Suppressor macrophage treated with lipopolysaccharide for 4 hours (primary cell): Measurements from ENCODE around the gene HDAC1.

Experiments
- DNase-seq: peaks from one replicate; pipeline ENCODE4 v3.0.0-alpha.2; 2020

HDAC1 gene

DNA sequence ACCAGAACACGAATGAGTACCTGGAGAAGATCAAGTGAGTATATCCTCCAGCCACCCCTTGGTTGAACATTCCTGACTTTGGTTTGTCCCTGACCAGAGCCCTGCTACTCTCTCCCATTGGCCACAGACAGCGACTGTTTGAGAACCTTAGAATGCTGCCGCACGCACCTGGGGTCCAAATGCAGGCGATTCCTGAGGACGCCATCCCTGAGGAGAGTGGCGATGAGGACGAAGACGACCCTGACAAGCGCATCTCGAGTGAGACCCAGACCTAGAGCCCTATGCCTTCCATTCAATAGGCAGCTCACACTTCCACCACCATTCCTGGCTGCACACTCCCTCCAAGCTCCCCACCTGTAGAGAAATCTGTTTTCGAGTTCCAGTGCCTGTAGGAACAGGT is 39.7 kb downstream of the HDAC1 start:
- DNase-seq = no peak

DNA sequence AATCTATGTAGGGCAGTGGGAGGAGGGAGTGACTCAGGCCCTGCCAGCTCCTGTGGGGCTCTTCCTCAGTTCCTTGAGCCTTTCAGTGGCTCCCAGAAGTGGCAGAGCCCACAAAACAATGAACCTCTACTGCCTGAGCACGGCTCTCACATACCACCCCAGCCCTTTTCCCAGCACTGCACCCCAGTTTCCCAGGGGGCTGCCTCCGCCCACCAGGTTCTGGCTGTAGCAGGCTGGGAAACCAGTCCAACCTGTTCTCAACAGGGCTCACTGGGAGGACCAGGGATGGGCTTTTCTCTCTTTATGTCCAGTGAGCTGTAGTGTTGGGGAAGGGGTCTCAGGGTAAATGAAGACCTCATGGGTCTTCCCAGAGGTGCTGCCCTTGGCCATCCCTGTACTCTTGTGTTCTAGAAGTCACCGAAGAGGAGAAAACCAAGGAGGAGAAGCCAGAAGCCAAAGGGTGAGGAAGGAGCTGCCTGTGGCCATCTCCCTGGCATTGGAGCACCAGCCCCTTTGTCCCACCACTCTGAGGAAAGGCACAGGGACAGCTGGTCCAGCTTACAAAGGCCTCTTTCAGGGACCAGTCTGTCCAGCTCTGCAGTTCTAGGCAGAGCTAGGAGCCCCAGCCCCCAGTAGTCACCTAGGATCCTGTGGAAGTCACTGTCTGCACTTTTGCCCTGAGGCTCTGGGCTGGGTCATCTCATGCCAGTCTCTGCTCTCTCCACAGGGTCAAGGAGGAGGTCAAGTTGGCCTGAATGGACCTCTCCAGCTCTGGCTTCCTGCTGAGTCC is 40.6 kb downstream of the HDAC1 start:
- DNase-seq = no peak

DNA sequence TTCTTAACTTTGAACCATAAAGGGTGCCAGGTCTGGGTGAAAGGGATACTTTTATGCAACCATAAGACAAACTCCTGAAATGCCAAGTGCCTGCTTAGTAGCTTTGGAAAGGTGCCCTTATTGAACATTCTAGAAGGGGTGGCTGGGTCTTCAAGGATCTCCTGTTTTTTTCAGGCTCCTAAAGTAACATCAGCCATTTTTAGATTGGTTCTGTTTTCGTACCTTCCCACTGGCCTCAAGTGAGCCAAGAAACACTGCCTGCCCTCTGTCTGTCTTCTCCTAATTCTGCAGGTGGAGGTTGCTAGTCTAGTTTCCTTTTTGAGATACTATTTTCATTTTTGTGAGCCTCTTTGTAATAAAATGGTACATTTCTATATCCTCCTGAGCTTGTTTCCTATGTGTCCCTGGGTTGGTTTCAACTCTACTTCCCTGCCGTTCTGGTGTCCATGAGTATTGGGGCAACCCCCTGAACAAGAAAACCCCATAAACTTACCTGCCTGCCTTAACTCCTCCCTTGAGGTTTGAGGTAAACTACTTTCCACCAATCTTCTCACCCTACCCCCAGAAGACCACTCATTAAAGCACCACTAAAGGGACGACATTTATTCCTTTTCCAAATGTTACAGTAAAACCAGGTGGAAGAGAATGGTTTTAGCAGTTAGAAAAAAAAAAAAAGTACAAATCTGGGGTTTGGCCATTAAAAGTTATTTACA is 41.5 kb downstream of the HDAC1 start:
- no peak for DNase-seq

DNA sequence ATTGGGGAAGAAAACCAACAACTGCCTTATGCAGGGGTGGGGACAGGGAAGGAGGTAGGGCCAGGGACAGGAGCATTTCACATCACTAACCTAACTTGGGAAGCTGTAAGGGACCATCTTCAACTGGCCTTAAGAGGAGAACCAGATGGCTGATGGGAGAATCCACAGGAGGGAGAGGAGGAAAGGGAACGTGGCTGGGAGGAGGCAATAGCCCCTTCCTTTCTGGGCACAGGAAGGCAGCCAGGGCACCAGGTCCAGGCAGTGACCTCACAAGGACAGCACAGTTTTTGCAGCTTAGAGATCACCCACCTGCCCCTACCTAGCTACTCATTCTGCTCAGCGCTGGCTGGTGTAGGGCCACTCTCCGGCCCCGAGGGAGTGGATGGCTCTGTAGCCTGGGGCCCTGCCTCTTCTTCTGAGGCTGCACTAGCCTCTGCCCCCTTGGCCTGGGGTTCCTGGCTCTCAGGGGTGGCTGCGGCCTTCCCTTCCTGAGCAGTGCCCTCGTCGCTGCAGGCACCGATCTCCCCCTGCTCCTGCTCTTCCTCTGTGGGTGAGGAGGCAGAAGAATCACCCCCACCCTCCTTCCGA is 42.5 kb downstream of the HDAC1 start:
- DNase-seq = no peak

DNA sequence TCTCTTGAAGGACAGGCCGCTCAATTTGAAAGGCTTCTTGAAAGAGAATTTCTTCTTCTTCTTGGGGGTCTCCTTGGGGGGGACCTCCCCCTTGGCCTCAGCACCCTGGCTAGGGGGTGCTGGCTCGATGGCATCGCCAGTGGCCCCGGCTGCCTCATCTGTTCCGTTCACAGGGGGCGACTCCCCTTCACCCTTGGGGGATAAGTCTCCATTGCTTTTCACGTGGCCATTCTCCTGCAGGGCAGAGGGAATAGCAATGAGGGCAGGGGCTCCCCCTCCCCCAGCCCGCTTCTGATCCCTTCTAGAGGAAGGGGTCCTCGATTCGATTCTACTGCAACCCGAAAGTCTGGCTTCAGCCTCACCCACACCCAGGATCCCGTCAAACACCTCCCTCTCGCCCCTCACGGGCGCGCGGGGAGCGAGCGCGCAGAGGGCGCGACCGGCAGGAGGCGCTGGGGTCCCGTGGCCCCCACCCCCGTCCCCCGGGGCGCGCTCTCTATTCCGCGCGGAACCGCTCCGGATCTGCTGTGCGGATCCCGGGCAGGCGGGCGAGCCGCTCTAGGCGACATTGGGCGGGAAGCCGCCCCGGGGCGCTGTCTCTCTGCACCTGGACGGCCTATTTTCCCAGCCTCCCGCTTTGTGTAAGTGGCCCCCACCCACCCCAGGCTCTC is 43.1 kb downstream of the HDAC1 start:
- DNase-seq = peak; percentile 76

DNA sequence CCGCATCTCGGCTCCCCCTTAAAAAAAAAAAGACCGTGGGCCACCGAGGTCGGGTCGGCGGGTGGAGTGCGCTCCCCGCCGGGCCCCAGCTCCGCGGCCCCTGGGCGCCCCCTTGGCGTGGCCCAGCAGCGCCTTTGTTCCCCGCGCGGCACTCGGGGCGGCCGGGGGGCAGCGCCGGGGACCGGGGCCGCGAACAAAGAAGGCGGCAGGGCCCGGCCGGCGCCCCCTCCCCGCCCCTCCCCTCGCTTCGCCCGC is 43.6 kb downstream of the HDAC1 start:
- no peak for DNase-seq

DNA sequence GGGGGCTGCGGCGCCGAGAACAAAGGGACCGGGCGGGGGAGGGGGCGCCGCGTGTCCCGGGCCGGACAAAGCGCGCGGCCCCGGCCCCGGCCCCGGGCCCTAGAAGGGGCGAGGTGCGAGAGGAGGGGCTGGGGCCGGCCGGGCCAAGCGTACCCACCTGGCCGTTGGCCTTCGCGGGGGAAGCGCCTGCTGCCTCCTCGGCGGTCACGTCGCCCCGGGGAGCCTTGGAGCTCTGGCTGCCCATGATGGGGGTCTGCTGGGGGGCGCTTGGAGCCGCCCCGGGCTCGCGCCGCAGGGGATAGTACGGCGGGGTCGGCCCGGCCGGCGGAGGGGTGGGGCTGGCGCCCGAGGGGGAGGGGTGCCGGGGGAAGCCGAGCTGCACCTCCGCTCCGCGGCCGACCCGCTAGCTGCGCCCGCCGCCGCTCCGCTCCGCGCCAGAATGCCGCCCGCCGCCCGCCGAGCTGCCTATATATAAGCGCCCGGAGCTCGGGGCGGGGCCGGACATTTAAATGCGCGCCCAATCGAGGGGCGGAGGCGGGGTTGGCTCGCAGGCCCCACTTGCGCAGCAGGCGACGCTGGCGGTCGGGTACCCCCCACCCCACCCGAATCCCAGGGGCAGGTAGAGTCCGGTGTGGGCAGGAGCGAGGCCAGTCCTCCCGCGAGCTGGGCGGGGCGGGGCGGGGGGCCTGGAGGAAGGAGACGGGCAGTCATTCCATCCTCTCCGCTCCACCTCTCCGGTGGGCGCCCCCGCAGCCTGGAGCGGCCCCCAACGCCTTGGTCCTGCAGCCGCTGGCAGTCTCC is 44.1 kb downstream of the HDAC1 start, which contains the start of gene MARCKSL1:
Gene MARCKSL1 (minus strand): TSS at position 444 of the 801 bp plus-strand sequence. CDS start 200 bp downstream, at position 244.
- peak; percentile 76 for DNase-seq

DNA sequence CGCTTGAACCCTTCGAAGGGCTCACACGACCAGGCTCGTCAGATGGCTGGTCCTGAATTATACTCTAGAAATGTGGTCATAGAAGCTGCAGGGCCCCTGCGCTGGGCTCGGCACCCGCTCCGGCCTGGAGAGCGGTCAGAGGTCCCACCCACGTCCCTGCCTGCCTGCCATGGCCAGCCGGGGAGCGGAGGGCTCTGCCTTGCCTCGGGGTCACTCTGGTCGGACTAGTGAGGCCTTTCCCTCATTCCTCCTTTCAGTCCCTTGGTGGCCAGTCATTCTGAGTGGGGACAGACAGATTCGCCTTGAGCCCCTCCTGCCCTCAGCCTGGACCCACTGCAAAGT is 44.7 kb downstream of the HDAC1 start:
- no peak for DNase-seq

DNA sequence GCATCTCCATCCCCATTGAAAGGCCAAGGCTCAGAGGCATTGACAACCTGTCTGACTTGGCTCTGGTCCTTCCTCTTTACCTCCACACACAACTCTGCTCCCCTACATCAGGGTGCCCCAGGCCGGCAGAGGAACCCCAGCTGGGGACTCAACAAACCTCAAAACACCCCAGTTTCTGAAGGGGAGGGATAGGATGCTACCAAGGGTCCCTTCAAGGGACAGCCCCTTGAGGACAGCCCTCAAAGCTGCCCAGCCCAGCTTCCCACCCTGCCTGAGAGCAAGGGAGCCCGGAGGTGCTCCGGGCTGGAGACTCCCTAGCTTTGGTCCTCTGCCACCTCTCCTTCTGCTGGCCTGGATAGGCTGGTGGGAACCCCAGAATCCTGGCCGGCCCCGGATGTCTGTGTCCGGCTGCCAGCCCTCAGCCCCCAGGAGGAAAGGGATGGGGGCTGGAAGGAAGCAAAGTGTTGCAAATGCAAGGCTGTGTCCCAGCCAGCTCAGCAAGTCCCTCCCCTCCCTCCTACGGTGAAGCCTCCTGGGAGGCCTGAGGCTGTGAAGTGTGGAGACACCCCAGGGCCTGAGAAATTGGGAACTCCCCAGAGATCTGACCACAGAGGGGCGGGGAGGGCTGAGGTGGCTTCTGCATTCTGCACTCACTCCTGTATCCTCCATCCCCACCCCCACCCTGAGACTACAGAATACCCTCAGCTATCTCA is 45.2 kb downstream of the HDAC1 start:
- DNase-seq = peak; percentile 94

DNA sequence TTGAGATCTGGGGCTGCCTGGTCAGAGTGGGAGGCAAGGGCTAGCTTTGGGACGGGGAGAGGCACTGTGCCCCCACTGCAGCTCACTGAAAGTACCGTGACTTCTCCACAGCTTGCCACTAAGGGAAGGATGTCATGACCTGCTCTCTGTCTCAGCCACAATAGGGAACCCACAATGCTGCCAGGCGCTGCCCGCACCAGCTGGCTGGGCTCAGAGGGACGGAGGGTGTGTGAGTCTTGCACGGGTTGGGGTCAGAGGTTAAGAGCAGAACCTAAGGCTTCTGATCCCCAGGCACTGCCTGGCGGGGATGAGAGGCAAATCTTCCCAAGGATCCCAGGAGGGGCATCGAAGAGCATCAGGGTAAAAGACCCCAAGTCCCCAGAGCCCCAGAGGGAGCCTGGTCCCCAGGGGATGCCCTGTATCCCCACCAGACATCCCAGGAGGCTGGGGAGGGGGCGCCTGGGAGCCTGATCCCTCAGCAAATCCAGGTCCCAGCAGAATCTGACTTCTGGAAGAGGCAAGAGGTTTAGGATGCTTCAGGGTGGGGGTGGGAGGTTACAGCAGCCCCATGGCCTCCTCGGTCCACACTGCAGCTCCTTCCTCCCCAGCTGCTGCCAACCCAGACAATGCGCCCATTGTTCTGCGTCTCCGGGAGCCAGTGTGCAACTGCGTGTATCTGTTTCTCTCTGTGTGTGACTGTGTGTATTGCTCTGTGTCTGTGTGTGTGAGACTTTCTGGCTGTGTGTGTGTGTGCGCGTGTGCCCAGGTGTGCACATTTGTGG is 46.2 kb downstream of the HDAC1 start:
- peak; percentile 80 for DNase-seq

DNA sequence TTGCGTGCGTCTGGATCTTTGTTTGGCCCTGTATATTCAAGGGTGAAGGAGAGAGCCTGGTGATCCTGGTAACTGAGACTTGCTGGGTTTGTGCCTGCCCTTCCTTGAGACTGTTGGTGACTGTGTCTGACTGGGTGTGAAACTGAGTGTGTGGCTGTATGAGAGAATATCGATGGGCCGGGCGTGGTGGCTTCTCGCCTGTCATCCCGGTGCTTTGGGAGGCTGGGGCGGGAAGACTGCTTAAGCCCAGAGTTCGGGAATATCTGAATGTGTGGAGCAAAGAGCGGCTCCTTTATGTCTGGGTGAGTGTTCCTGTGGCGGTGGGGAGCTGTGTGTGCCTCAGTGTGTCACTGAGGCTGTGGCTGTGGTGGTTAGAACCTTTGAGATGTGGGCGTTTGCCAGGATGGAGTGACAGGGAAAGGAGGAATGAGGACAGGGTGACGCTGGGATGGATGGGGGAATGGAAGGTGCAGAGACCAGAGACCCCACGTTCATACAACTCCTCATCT is 46.8 kb downstream of the HDAC1 start:
- no peak for DNase-seq

DNA sequence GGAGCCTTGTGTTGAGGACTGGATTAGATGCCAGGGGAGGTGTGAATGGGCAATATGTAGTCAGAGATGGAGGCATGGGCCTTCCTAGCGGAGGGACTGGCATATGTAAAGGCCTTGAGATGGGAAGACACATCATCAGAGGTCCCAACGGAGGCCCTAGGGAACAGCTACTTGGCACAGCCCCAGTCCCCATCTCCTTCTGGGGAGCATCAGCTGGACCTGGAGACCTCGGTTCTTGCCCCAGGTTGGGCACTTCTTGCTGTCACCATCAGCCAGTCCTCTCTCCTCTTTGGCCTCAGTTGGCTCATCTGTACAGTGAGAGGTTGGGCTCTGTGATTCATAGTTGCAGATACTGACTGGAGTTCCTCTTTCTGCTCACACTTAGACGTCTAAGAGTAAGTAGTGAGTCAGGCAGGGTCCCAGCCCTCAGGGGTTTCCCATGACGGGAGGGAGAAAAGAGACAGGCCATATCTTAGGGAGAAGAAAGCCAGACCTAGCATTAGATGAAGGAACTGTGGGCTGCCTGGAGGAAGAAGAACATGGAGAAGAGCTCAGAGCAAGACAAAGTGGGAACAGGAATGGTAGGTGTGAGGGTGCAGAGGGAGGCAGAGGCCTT is 47.6 kb downstream of the HDAC1 start:
- DNase-seq = peak; percentile 96

DNA sequence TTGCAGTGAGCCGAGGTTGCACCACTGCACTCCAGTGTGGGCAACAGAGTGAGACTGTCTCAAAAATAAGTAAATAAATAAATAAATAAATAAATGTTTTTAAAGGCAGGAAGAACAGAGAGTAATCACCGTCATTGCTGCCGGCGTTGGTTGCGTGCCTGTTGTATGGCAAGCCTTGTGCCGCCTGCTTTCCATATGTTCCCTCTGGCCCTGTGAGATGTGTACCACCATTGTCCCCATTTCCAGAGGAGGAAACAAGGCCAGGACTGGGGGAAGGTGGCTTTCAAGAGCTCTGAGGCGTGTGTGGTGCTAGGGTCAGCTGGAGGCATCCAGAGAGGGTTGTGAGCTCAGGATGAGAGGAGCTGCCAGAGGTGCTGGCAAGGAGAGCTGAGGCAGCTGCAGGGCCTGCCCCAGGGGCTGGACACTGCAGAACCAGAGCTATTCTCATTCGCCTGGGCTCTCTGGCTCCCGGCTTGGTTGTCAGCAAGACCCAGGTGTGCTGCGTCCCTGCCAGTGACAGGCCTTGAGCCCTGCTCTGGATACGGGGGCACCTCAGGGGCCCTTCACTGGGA is 49.4 kb downstream of the HDAC1 start:
- no peak for DNase-seq

DNA sequence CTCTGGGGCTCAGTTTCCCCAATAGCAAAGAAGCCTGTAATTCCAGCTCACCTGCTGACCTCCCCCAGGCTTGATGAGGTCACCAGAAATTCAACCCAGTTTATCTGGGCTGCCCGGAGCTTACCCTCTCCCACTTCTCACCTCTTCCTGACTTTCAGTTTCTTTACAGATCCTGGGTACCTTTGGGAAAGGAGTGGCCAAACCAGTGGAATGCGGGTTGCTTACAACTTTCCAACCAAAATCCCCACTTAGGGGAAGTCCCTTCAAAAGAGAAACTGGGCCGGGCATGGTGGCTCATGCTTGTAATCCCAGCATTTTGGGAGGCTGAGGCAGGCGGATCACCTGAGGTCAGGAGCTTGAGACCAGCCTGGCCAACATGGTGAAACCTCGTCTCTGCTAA is 50.1 kb downstream of the HDAC1 start:
- peak; percentile 49 for DNase-seq

DNA sequence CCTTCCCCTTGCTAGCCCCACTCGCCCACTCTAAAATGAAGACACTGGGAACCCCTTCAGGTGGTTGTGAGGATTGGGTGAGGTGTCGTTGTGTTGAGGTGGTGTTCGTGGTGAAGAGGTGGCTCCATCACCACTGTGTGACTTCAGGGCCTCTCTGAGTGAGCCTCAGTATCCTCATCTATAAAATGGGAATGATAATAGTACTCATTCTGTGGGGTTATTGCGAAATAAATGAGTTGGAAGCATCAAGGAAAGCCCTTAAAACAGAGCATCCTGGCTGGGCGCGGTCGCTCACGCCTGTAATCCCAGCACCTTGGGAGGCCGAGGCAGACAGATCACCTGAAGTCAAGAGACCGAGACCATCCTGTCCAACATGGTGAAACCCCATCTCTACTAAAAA is 50.8 kb downstream of the HDAC1 start:
- no peak for DNase-seq

DNA sequence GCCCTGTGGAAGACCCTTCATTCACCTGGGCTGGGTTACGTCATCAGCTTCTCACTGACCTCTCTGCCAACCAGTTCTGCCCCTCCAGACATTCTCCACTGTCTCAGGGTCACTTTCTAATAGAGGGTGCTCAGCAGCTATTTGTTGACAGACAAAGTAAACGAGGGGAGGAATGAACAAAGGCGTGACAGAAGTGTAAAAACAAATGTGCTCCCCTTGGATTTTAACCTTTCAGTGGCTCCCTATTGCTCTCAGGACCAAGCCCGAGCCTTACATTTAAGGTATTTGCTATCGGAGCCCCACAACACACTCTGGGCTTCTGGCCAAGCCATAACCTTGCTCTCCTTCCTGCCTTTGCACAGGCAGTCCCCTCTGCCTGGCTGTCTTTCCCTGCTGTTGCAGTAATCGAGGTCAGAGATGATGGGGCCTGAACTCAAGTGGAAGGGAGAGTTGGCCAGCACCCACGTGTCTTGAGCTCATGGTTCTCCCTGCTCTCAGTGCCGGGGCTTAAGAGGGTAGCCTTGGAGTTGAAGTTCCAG is 53.5 kb downstream of the HDAC1 start:
- no peak for DNase-seq

DNA sequence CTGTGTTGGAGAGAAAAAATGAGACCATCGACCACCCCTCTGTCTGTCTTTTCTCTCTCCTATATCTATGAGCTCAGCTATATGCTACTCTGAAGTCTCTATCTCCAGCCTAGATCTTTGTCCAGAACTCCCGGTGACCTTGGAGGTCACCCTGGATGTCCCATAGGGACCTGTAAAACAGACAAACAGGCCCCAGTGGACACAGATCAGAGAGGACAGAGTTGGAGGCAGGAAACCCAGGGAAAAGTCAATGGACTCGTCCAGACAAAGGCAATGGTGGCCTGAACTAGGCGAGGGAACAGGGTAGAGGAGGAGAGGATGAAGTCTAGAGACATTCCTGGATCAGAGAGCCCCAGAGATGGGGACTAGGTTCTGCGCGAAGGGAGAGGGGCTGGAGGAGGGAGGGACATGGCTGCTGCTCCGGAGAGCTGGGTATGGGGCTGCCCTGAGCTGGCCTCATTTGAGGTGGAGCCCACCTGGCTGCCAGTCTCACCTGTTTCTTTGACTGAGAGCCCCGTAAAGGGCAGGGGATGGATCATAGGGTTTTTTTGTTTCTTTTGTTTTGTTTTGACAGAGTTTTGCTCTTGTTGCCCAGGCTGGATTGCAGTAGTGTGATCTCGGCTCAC is 54.8 kb downstream of the HDAC1 start:
- no peak for DNase-seq

DNA sequence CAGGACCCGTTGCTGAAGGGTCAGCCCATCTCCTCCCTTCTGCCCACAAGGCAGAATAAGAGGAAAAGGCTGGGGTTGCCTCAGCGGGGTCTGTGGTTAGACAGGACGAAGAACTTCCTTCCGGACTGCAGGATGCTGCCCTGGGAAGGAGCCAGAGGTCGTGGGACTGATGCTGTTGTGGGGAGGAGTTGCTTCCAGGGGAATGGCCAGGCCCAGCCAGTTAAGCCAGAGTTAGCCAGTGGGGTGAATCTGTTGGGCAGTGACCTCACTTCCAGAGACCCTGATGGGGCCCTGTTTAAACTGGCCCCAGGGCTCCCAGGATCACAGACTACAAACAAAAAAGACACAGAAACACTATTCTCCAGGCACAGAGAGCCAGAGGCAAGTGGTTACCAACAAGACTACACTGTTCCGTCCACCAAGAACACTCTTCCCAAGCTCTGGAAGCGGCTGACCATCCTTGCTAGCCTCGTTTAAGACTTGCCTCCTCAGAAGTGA is 57.4 kb downstream of the HDAC1 start:
- peak; percentile 65 for DNase-seq

DNA sequence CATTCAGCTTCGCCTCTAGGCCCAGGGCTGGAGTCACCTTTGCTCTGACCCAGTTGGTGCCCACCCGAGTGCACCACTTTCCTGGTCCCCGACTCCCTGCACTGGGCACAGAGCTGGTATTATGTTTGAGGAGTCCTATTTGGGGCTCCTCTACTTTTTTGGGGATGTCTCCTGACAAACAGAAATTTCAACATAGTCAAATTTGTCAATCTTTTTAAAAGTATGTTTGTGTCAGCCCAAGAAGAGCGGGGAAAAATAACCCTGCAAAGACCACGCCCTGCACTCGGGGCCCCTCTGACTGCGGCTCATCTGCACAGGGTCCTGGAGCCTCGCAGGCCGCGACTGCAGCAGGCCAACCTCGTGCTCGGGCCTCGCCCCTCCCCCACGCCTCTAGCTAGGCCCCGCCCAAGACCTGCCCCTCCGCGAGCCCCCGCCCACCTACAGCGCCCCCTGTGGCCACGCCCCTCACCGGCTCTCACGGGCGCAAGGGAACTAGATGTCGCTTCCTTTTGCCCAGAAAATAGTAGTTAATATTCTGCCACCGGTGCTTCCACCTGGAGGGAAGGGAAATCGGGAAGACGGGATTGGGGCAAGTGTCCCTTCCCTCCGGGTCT is 59.0 kb downstream of the HDAC1 start:
- DNase-seq = peak; percentile 63
